Keratinocyte (primary cell): ENCODE results near the gene SLCO2B1. TPM values are rescaled to one million over a fixed set of nuclear protein-coding genes. Genes with fewer than 3 reads are reported as not detected.

Experiments
- DNase-seq: peaks from one replicate; pipeline ENCODE4 v3.0.0-alpha.2; 2011; ENCODE audit warnings: low read depth, missing footprints, low spot score
- FAIRE-seq: peaks from 2 replicates; lab custom pipeline; 2011; peaks lifted over from hg19 to GRCh38; lab: Jason Lieb, UNC
- H2AFZ ChIP-seq: 2 replicates; pipeline ENCODE4 v1.6.0; 2012; ENCODE audit warnings: low read length, control low read depth, inconsistent platforms; ENCODE audit not compliant: control insufficient read depth
- H3K27ac ChIP-seq: 2 replicates; pipeline ENCODE4 v1.5.1; 2011; ENCODE audit warnings: low read length; ENCODE audit not compliant: control insufficient read depth, insufficient read depth
- H3K27me3 ChIP-seq: 3 replicates; pipeline ENCODE4 v1.6.0; 2011; ENCODE audit warnings: low read length; ENCODE audit not compliant: control insufficient read depth, insufficient read depth; ENCODE audit errors: extremely low read depth
- H3K36me3 ChIP-seq, 2 experiments: 2 replicates in 1 of 2; 3 replicates in 1 of 2; pipeline ENCODE4 v1.5.1; 2011; ENCODE audit warnings: low read length in 2 of 2, mild to moderate bottlenecking in 1 of 2; ENCODE audit not compliant: control insufficient read depth in 2 of 2, insufficient read depth in 2 of 2; ENCODE audit errors: extremely low read depth in 1 of 2
- H3K4me1 ChIP-seq: 3 replicates; pipeline ENCODE4 v1.5.1; 2011; ENCODE audit warnings: low read length; ENCODE audit not compliant: control insufficient read depth, insufficient read depth; ENCODE audit errors: extremely low read depth
- H3K4me2 ChIP-seq: 3 replicates; pipeline ENCODE4 v1.6.0; 2011; ENCODE audit warnings: low read depth, low read length; ENCODE audit not compliant: control insufficient read depth, insufficient read depth; ENCODE audit errors: extremely low read depth
- H3K4me3 ChIP-seq, 3 experiments: fragments of 200-600 bp in 1 of 3; sonication (generic) in 1 of 3; 2 replicates in 2 of 3; 3 replicates in 1 of 3; pipeline ENCODE4 v1.5.1; 2011 to 2016; ENCODE audit warnings: low read length in 3 of 3, mild to moderate bottlenecking in 3 of 3, control low read depth in 2 of 3, inconsistent platforms in 1 of 3, low read depth in 1 of 3, mixed read lengths in 1 of 3, mixed run types in 1 of 3, moderate library complexity in 1 of 3; ENCODE audit not compliant: control insufficient read depth in 2 of 3, insufficient read depth in 2 of 3; ENCODE audit errors: extremely low read depth in 1 of 3
- H3K79me2 ChIP-seq: 2 replicates; pipeline ENCODE4 v1.6.0; 2012; ENCODE audit warnings: low read length; ENCODE audit not compliant: control insufficient read depth, insufficient read depth
- H3K9ac ChIP-seq: 3 replicates; pipeline ENCODE4 v1.6.0; 2011; ENCODE audit warnings: low read length; ENCODE audit not compliant: control insufficient read depth, insufficient read depth; ENCODE audit errors: extremely low read depth
- H3K9me1 ChIP-seq: 3 replicates; pipeline ENCODE4 v1.6.0; 2011; ENCODE audit warnings: low read length; ENCODE audit not compliant: control insufficient read depth, insufficient read depth; ENCODE audit errors: extremely low read depth
- H3K9me3 ChIP-seq: 2 replicates; pipeline ENCODE4 v1.5.1; 2012; ENCODE audit warnings: low read depth, low read length; ENCODE audit not compliant: control insufficient read depth
- H4K20me1 ChIP-seq: 3 replicates; pipeline ENCODE4 v1.6.0; 2011; ENCODE audit warnings: low read length; ENCODE audit not compliant: control insufficient read depth, insufficient read depth; ENCODE audit errors: extremely low read depth
- EZH2 ChIP-seq: IDR thresholded peaks from one replicate; pipeline ENCODE4 v1.6.1; 2012; ENCODE audit warnings: inconsistent platforms, mild to moderate bottlenecking, low read length, moderate library complexity
- dilution Hi-C: fragments of 300-500 bp; cut with MboI; formaldehyde crosslinking; loops from one replicate; pipeline ENCODE4 v1.7.0; 2020; ENCODE audit warnings: low sequenced_read_pairs; ENCODE audit not compliant: extremely low pct_ligation_motif_present
- polyA plus RNA-seq, 5 experiments: library from polyadenylated mRNA; depleted of rRNA in 3 of 5; stranded (reverse) in 3 of 5; stranded (forward) in 1 of 5; unstranded in 1 of 5; fragments of >200 nt; gene quantifications; 1 replicate in 1 of 5; 2 replicates in 3 of 5; 3 replicates in 1 of 5; pipeline versions ENCODE4 v1.2.1 to v1.2.3, GENCODE V29; 2011 to 2012; ENCODE audit warnings: missing spikeins in 2 of 5, low read depth in 1 of 5, low replicate concordance in 1 of 5
- TF ChIP-seq, protein P1 (sequence below), 3 experiments: IDR thresholded peaks in 1 of 3; conservative IDR thresholded peaks in 1 of 3; optimal IDR thresholded peaks in 1 of 3; 2 replicates in 2 of 3; 3 replicates in 1 of 3; pipeline versions ENCODE3 to v1.5.1; 2011; ENCODE audit warnings: low read length in 3 of 3, mild to moderate bottlenecking in 3 of 3, moderate library complexity in 2 of 3, control low read depth in 1 of 3, inconsistent platforms in 1 of 3; ENCODE audit not compliant: insufficient read depth in 2 of 3; ENCODE audit errors: extremely low read depth in 1 of 3

The SLCO2B1 gene
- polyA plus RNA-seq, 1 donor (not counting 4 experiments of a cell fraction or from before 2014, with no cell fraction given) = not detected

DNA sequence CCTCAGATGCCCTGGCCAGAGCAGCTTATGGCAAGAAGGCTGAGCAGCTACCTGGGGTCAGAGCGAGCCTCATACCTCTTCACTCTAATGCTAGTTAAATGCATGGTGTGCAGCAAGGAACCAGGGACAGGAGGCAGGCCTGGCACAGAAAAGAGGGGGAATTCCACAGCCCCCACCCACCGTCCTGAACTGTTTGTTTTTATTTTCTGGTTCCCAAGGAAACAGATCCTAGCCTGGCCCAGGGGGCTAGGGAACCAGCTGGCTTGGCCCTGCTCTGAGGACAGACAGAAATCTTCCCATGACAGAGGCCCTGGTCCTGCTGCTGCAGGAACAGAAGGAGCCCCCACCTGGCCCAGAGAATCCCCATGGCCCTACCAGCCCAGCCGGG, 40.4 kb downstream of the SLCO2B1 start:
- TF ChIP-seq EZH2 = no peak
- TF ChIP-seq, protein P1, sequence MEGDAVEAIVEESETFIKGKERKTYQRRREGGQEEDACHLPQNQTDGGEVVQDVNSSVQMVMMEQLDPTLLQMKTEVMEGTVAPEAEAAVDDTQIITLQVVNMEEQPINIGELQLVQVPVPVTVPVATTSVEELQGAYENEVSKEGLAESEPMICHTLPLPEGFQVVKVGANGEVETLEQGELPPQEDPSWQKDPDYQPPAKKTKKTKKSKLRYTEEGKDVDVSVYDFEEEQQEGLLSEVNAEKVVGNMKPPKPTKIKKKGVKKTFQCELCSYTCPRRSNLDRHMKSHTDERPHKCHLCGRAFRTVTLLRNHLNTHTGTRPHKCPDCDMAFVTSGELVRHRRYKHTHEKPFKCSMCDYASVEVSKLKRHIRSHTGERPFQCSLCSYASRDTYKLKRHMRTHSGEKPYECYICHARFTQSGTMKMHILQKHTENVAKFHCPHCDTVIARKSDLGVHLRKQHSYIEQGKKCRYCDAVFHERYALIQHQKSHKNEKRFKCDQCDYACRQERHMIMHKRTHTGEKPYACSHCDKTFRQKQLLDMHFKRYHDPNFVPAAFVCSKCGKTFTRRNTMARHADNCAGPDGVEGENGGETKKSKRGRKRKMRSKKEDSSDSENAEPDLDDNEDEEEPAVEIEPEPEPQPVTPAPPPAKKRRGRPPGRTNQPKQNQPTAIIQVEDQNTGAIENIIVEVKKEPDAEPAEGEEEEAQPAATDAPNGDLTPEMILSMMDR (optimal IDR thresholded peaks at IDR 0.05 in 1 of 3, IDR thresholded peaks at IDR 0.05 in 1 of 3, conservative IDR thresholded peaks at IDR 0.05 in 1 of 3; ENCODE audit: extremely low read depth in 1 of 3, insufficient read depth in 2 of 3, low read length in 3 of 3) = no peak
- Histone ChIP-seq H3K4me3 (no peak overlapping the region), H2AFZ (no peak overlapping the region), H3K36me3 (no peaks in the 10 kb centered on the region), H3K27ac (no peak overlapping the region), H3K27me3 (peaks cover 37% of the 10 kb centered on the region), H3K79me2 (no peaks in the 10 kb centered on the region), H3K4me2 (no peak overlapping the region), H3K9ac (no peak overlapping the region), H3K4me1 (no peaks in the 10 kb centered on the region), H3K9me1 (no peaks in the 10 kb centered on the region), H3K9me3 (no peaks in the 10 kb centered on the region), H4K20me1 (no peaks in the 10 kb centered on the region)
- dilution Hi-C loops = no loop called here
- FAIRE-seq (no peak), DNase-seq (no peak)

DNA sequence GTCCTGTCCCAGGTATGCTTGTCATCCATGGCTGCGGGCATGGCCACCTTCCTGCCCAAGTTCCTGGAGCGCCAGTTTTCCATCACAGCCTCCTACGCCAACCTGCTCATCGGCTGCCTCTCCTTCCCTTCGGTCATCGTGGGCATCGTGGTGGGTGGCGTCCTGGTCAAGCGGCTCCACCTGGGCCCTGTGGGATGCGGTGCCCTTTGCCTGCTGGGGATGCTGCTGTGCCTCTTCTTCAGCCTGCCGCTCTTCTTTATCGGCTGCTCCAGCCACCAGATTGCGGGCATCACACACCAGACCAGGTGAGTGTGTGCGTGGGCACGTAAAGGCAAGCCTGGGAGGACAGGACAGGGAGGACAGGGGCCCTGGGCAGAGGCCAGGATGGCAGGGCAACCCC, 42.4 kb downstream of the SLCO2B1 start:
- Histone ChIP-seq H3K4me3 (no peak overlapping the region), H3K27ac (no peak overlapping the region), H3K9me1 (no peaks in the 10 kb centered on the region), H3K36me3 (no peaks in the 10 kb centered on the region), H4K20me1 (no peaks in the 10 kb centered on the region), H3K27me3 (peaks cover 37% of the 10 kb centered on the region), H2AFZ (no peak overlapping the region), H3K4me1 (no peaks in the 10 kb centered on the region), H3K9ac (no peak overlapping the region), H3K9me3 (no peaks in the 10 kb centered on the region), H3K4me2 (no peak overlapping the region), H3K79me2 (no peaks in the 10 kb centered on the region)
- dilution Hi-C loops = no loop called here
- FAIRE-seq (no peak), DNase-seq (no peak)
- TF ChIP-seq, protein P1 (optimal IDR thresholded peaks at IDR 0.05 in 1 of 3, IDR thresholded peaks at IDR 0.05 in 1 of 3, conservative IDR thresholded peaks at IDR 0.05 in 1 of 3; ENCODE audit: extremely low read depth in 1 of 3, insufficient read depth in 2 of 3, low read length in 3 of 3) = no peak
- no peak for TF ChIP-seq EZH2
